IPS-NIHi7 (cell line): ENCODE measurements around the gene SMAD7.

Experiments used
- DNase-seq: peaks from one replicate; pipeline ENCODE4 v3.0.0; 2012; ENCODE audit warnings: mixed read lengths; ENCODE audit errors: extremely low spot score

SMAD7 gene

DNA sequence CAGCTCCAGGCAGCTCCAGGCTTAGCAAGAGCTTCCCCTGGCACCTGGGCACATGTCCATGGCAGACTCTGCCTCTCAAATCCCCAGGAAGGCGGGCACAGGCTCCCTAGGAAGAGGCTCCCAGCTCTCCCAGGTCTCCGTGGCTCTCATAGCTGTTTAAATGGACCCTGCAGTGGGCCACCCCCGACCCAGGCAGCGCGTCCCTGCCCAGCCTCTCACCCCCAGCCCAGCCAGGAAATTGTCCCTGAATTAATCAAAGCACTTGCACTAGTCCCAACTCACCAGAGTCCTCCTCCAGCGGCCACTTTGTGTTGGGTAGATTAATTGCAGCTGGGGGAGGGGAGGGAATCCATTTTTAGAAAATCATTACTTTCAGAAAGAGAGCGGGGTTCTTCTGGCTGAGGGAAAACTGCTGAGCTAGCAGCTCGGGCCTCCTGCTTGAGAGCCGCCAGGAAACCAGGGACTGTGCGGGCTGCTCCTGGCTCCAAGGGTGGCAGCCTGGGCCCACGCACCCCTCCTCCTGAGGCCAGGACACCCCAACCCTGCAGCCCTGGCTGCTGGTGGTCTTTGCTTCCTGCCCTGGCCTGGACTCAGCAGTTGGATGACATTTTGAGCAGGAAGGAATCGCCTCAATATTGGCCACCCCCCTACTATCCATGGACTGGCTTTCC is 36.0 kb downstream of the SMAD7 start:
- no peak for DNase-seq

DNA sequence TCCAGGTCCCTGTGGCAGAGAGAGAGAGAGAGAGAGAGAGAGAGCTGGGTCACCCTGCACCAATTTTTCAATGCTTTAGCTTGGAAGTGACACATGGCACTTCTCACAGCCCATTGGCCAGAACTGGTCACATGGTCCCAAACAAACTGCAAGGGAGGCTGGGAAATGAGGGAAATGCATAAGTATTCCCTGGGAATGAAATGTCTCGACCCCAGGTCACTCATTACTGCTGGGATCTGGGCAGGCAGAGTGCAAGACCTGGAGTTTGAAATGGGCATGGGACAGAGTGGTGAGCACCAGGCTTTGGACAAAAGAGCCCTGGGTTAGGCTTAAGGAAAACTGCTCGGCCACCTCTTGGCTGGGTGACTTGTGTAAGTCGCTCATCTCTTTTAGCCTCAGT is 37.0 kb downstream of the SMAD7 start:
- no peak for DNase-seq

DNA sequence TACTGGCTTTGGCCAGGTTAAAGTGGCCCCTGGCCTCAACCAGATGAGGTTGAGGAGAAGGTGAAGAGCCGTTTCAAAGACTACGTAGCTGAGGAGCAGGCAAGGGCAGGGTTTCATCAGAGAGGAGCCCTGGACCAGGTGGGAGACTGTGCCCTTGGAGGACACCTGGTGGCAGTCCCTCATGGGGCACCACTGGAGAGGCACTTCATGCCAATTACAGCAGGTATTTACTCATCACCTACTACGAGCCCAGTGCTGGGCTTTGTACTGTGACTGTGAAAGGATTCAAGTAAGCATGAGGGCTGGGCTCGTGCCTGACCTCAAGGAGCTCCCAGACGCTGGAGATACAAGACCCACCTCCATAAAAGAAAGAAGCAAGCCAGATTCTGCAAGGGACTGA is 37.6 kb downstream of the SMAD7 start:
- no peak for DNase-seq

DNA sequence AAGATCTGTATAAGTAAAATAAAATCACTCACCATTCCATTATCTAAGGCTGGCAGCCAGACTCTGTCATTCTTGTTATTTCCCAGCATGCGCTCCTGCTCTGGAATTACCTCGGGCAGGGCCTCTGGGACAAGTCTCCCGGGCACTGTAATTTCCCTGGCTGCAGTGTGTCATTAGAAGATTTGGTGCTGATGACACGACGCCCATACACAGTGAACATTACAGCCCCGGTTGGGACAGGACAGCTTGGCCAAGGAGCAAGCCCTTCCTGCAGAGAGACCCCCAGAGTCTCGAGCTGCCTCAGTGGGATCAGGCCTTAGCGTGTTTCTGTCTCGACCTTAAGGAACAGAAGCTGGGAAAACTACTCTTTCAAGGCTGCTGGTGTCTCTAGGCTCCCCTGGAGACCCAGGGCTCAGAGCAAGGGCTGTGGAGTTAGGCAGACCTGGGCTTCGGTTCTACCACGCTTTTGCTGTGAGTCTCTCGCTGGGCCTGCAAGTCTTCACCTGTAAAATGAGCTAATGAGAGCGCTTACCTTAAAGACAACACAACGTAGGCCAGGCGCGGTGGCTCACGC is 39.7 kb downstream of the SMAD7 start:
- DNase-seq, result no peak

DNA sequence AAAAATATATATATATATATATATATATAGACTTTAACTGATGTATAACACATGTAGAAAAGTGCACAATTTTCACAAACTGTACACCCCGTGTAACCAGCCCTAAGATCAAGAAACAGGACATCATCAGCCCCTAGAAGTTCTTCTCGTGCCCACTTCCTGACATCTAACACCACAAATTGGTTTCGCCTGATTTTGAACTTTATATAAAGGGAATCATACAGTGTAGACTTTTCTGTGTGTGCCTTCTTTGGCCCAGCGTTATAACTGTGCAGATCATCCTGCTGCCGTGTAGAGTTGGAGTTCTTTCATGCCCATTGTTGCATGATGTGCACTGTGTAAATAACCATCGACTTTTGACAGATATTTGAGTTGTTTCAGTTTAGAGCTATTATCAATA is 41.0 kb downstream of the SMAD7 start:
- DNase-seq, result no peak

DNA sequence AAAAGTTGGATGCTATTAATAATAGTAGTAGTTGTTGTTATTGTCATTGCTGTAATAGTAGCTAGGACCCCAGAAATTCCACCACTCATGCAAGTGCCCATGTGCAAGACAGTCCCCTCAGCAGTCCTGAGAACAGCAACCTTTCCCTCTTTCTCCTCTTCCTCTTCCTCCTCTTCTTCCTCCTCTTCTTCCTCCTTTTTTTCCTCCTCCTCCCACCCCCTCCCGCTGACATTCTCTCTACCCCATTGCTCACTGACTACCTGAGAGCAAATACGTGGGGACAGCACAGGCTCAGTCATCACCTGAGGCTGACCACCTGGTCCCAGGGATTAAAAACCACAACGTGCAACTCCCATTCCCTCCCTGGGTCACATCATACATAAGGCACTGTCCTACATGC is 41.8 kb downstream of the SMAD7 start:
- no peak for DNase-seq

DNA sequence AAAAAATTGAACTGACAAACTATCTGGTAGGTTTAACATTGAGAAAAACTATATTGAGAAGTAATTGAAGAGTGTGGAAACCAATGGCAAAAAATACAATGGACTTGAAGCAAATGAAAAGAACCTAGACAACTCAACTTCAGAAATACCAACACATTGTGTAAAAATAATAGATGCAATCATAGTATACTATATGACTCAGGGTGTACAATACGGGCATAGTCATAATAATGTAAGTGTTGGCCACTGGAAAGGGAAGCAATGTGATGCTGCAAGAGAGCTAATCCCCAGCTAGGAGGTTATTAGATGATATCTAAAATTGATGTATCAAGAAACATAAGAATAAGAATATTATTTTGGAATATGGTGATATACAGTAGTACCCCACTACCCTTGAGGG is 45.3 kb downstream of the SMAD7 start:
- no peak for DNase-seq

DNA sequence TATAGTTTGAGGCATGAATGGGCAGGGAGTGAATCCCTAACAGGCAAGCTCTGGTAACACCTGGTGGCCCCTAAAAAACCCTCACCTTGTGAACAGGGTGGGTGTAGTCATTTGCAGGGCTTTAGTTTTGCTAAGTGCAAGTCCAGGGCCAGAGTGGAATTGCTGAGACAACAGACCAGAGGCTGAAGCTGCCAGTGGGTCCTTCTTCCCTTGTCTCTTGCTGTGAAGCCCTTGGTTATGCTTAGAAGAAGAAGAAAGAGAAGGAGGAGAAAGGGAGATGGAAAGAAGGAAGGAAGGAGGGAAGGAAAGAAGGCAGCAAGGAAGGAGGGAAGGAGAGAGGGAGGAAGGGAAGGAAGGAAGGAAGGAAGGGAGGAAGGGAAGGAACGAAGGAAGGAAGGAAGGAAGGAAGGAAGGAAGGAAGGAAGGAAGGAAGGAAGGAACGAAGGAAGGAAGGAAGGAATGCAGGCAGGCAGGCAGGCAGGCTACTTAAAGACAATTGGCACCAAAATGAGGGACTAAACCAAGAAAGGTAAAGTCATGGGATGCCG is 45.8 kb downstream of the SMAD7 start:
- DNase-seq, result no peak

DNA sequence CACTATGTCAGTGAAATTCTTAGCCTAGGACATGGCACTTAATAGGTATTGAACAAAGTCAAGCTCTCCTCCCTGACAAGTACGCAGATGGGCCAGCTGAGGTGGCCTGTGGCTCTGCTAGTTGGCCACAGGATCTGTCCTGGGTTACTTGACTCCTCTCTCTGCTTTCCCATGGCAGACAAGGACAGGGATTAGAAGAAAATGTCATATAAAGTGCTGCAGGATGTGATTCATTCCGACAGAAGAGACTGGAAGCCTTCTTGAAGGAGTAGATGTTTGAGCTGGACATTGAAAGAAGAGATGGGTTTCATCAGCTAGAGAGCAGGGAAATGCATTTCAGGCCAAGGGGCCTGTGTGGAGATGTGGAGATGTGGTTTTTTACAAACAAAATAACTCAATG is 46.7 kb downstream of the SMAD7 start:
- no peak for DNase-seq

DNA sequence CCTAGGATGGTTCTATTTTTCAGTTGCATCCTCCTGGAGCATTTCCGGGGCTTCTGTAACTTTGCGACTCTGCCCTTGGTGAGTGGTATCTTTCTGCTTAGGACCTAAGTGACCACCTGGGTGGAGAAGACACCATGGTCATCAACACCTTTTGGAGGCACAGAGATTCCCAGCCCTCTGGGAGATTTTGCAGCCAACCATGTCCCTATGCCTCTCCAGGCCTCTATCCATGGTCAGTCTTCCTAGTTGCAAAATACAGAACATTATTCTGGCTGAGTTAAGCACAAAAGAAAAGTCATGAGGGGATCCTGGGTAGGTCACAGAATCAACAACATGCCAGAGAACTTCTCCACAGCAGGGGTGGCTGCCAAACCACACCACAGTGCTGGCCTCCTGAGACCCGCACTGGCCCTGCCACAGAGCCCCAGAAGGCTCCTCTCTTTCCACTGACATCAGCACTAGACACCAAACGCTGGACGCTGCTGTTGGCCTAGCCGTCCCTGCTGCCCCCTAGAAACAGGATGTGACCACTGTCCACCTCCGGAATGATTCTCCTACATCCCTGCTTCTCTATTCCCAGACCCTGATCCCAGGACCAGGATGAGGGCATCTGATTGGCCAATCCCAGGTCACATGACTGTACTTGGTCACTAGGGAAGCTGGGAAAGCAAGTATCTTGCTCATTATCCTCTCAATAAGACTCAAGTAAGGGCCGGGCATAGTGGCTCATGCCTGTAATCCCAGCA is 47.7 kb downstream of the SMAD7 start:
- no peak for DNase-seq

DNA sequence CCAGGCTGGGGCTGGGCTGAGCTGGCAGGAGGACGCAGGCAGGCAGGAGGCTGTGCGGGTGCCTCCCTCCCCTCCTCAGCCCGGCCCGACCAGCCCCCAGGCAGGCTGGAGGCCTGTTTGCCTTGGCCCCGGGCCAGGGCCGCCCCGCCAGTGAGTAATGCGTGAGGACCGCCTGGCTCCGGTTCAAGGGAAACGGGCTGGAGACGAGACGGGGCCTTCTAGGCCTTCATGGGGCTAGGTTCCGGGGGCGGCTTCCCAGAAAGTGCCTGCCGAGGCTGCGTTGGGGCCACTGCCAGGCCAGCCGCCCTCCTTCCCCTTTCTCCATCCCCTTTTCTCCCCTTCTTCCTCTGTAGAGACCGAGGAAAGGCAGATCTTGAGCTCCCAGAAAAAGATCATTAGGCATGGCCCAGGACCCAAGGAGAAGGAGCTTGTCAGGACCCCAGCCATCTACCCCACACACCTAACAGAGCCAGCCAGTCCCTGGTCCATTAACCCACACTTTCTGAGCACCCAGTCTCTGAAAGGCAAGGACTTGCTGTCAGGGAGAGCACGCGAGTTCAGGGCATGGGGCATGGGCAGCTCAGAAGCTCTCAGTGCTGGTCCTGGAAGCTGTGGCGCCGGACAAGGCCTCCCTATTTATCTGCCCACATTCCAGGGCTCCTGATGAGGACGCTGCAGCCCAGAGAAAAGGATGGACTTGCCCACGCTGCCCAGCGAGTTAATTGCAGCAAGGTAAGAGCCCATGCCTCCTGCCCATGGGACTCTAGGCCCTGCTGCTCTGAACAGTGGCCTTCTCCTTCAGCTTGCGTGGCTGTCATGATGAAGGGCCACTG is 48.5 kb downstream of the SMAD7 start:
- DNase-seq, result no peak

DNA sequence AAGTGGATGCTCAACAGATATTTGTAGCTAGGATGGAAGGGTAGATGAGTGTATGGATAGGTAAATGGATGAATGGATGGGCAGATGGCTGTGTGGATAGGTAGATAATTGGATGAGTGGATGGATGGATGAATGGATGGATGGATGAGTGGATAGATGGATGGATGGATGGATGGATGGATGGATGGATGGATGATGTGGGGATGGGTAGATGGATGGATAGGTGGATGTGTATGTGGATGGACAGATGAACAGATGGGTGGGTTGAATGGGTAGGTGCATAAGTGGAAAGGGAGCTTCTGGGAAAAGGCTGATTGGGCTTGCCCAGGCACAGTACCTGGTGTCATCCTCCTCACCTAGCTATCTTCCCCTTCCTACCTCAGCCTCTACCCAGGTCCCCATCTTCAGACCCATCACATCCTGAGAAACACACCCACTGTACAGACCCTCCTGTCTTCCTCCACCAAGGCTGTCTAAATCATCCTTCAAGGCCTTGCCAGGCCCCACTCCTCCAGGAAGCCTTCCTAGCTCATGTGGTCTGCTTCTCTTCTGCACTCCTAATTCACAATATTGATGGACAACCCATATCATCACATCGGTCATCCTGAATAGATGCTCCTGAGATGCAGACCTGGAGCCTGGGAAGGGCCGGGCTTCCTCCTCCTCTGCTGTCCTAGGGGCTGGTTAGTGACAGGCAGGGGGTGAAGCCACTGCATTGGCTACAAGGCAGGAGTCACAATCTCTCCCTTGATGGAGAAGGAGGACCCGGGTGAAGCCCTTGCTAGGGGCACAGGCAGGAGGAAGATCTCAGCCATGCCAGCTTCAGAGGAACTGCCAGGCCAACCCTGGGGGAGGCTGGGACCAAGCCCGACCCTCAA is 49.4 kb downstream of the SMAD7 start:
- no peak for DNase-seq

DNA sequence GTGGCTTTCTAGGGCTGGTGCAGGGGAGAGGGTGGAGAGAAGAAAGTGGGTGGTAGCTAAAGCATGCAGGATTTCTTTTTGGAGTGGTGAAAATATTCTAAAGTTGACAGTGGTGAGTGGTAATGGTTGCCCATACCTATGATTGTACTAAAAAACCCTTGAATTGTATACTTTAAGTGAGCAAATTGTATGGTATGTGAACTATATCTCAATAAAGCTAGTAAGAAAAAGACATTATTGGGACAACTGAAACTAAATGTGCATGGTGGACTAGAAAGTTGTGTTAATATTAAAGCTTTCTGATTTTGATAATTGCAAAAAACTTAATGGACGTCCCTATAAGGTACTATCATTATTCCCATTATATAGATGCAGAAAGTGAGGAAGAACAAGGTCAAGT is 50.3 kb downstream of the SMAD7 start:
- DNase-seq, result no peak

DNA sequence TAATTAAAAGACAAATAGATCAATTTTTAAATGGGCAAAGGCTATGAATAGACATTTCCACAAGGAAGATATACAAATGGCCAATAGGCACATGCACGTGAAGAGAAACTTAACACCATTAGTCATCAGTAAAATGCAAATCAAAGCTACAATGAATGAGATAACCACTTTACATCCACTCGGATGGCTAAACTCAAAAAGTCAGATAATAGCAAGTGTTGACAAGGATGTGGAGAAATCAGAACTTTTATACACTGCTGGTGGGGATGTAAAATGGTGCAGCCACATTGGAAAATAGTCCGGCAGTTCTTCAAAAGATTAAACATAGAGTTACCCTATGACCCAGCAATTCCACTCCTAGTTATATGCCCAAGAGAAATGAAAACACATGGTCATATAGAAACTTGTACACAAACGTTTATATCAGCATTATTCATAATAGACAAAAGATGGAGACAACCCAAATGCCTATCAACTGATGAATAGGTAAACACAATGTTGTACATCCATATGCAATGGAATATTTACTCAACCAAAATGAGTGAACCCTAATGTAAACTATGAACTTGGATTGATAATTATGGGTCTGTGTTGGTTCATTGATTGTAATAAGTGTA is 51.1 kb downstream of the SMAD7 start:
- DNase-seq, result no peak

DNA sequence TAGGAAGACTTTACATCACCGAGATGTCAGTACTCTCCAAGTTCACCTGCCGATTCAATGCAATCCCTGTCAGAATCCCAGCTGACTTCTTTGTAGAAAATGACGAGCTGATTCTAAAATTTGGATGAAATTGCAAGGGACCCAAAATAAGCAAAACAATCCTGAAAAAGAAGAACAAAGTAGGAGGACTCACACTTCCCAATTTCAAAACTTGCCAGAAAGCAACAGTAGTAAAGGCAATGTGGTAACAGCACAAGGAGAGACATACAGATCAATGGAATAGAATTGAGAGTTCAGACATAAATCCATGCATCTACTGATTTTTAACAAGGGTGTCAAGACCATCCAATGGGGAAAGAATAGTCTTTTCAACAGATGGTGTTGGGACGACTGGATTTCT is 52.2 kb downstream of the SMAD7 start:
- no peak for DNase-seq

DNA sequence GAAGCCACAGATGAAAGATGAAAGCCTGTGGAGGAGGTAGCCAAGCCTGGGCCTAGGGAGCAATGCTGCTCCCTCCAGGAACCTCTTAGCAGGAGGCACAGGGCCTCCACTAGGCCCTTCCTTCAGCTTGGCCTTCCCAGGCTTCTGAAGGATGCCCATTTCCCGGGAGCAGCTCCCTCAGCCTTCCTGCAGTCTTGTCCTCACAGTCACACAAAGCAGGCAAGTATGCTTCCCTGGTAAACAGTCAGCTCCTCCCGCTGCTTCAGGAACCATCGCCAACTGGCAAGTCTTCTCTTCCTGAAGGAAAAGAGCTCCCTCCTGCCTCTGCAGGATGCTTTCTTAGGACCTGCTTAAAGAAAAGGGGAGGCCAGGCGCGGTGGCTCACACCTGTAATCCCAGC is 53.2 kb downstream of the SMAD7 start:
- no peak for DNase-seq

DNA sequence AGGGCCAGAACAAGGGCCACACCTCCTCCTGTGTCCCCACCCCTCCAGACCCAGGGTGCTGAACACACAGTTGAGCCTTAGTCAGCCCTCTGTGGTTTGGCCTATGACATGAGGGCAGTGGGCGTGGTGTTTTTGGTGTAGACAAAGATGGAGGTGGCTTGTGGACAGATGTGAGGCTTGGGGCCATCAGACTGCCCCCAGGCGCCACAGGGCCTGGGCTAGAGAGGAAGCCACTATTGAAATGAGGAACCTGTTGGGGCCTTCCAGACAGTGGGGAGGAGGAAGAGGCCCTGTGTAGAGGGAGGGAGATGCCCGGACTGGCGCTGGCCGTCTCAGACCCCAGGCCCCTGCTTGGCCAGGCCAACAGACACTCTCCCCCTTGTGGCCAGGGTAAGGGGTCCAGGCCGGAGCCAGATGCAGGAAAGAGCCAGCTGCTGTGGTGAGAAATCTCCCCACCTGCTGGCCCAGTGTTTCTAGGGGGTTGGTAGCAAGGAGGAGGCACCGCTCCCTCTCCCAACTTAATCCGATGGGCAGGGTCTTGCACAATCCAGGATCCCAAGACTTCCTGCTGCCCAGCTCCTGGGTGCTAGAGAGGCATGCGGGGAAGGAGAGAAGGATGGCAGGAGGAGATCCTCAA is 53.8 kb downstream of the SMAD7 start:
- DNase-seq, result peak; percentile 77

DNA sequence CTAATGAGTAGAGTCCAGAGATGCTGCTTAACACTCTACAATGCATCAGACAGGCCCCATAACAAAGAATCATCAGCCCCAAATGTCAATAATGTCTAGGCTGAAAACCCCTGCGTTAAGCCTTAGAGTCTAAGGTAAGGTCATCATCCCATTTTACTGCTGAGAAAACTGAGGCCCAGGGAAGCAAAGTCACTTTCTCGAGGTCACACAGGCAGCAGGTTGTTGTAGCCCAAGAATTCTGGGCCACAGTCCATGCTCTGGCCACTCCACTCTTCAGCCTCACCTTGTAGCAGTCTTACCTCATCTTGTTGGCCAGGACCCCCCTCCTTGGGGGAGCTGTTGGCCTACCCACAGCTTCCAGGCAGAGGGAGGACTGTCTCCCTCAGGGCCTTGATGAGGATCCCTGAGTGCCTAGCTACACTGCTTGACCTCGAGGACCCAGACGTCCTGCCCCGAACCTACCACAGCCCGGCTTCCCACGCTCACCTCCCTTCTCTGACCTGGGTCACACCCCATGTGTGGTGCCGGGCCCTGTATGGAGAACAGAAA is 54.4 kb downstream of the SMAD7 start:
- no peak for DNase-seq

DNA sequence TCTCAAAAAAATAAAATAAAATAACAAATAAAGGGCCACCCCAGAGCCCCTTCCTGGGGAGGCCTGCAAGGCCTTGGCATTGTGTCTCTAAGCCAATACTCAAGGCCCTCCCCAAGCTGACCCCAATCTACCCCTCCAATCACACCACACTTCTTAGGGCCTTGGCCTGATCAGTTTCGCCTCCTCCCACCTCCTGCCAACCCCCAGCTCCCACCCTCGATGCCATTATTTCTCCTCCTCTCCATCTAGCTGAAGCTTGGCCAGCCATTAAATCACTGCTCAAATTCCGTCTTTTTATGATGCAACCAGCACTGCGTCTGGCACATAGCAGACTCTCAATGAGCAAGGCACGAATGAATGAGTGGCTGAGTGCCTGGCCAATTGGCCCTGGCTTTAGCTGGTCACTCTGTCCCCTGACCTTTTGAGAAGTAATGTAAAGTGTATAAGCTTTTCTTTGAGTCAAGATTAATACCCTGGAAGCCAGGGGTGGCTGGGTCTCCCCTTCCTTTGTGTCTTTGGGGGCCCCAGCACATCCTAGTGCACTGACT is 55.9 kb downstream of the SMAD7 start:
- no peak for DNase-seq
